Activated CD8-positive, alpha-beta memory T cell treated with anti-CD3 and anti-CD28 coated beads, Interleukin-2, amount 50 U/mL, for 1 hour (primary cell): ENCODE measurements around the gene EEIG2.

Source experiments
- DNase-seq: peaks from one replicate; pipeline ENCODE4 v3.0.0-alpha.2; 2020; ENCODE audit errors: extremely low read depth

EEIG2 gene

DNA sequence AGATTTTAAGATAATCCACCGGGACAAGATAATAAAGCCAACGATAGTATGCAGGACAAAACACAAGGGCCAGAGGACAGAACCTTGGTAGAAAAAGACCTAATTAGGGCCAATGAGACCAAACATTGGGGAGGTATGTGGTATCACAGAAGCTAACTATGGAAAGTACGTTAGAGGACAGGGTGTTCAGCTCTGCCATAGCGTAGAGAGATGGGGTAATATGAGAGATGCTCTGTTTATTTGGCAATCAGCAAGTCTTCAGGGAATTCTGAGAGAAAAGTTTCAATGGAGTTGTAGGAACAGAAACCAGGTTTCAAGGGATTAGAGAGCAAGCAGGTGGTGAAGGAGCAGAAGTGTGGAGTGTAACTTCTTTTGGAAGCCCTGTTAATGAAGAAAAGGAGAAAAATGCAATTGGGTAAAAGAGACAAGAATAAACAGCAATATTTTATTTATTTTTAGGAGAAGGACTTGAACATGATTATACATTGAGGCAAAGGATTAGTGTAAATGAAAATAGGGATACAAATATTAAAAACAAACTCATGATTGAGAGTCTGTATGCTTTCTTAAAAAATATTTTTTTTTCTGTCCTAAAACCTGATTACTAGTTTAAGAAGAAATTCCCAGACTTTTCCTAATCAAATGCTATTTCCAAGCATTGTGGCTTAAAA lies 24.0 kb downstream of the EEIG2 start:
- no peak for DNase-seq

DNA sequence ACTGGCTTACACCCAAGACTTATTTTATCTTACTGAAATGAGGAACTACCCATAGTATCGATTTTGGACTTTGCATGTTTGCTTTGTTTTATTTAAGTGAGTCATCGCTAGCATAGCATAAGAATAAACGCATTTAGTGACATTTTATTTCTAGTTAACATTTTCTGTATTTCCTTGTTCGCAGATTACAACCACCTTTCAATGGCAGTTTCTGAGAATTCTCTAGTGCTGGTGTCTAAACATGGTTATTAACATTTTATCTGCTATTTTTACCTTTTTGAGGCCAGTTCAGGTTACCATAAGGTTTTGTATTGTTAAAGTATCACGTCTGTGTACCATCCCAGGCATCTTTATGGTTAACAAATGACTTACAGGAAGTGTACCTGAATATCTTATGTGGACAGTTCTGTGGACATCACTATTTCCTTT lies 24.5 kb downstream of the EEIG2 start:
- DNase-seq: no peak

DNA sequence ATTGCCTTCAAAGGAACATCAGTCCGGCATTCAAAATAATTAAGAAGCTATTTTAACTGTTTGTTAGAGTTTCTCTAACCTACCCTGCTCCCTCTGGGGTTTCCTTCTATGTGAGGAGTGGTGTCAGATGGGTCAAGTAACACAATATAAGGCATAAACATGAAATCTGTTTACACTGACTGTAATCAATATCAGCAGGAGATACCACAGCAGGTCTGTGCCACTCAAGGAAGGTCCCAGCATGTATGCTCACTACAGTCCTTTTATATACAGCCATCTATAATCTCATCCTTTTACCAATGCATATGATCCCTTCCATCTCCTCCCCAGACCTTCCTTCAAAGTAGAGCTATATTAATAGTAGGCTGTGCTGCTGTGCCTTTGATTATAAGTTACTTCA lies 25.4 kb downstream of the EEIG2 start:
- no peak for DNase-seq

DNA sequence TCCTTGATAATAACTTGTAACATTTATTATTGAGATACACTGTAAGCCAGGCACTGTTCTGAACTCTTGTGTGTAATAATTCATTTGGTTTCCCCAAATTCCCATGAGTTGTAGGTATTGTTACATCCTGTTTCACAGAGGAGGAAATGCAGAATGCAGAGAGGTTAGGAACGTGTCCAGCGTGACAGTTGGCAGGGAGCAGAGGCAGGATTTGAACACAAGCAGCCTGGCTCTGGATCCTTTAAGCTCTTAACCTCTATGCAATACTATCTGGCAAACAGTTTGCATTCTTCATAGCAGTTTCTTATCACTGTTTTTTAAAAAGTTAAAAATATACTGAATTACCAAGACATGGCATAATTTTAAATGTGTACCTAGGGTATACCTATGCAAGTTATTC lies 30.5 kb downstream of the EEIG2 start:
- DNase-seq: no peak

DNA sequence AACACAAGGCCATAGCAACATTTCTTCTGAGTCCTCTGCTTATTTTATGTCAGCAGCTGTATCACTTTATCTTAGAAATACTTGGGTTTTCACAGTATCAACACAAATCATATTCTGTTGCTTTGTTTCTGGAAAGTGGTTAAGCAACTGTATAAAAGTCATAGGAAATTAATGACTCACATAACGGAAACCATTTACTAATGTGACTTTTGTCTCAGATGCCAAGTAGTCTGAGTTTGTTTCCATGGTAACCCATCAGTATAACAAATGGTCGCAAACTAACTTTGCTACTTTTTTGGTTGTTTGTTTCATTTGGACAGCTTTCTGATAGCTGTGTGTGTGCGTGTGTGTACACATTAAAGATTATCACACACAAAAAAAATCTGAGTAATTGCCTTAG lies 31.1 kb downstream of the EEIG2 start:
- DNase-seq: no peak

DNA sequence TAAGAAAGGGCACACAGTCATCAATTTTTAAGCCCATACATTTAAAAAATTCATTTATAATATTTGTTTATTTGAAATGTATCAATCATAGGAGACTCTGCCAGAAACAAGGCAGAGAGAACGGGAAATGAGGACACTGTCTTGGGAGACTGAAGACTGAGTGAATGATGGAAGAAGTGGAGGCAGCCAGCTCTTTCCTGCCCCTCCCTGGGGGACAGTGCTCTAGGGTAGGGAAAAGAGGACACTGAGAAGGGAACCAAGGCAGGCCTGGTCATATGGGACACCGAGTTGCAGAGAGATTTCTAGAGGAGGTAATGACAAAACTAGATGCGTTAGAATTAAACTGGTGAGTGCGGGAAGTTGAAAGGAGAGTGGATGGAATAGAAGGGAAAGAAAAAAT lies 31.6 kb downstream of the EEIG2 start:
- DNase-seq: no peak

DNA sequence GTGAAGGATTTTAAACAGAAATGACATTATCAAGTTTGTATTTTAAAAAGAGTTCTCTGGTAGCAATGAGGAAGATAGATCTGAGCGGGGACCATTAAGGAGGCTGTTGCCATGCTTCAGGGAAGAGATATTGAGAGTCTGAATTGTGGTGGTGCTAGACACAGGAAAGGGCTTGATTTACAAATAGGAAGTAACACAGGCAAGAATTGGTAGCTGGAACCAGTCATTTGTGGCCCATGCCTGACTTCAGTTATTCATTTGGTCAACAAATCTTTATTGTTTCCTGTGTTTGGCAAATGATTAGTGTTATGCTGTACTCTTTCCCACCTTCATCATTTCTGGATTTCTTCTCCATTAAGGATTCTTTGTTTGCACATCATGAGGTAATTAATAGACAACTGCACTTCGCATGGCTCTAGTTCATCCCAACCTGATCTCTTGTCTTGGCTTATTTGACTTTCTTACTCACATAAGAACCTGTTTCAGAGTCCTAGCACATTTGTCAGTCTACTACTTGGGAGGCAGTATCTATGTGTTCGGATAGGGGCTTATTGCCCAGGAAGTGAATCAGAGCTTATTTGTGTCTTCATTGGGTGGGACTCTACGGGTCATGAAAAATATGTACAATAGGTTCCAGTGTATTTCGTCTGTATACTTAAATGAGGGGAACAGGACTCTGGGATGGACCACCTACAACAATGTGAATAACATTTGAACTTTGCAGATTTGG lies 32.3 kb downstream of the EEIG2 start:
- DNase-seq: no peak

DNA sequence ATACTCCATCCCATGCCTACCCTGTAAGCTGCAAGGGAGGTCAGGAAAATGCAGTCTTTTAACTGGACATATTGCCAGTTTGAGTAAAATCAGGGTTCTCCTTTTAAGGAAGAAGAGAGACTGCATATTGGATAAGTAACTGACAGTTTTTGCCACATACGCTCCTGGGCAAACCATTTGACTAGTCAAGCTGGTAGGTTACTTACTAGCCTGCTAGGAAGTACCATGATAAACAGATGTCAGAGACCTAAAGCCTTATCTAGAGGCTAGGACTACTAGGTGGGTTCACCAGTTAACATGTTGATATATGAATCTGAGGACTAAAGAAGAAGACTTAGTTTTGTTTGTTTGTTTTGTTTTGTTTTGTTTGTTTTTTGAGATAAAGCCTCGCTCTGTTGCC lies 33.5 kb downstream of the EEIG2 start:
- DNase-seq: no peak

DNA sequence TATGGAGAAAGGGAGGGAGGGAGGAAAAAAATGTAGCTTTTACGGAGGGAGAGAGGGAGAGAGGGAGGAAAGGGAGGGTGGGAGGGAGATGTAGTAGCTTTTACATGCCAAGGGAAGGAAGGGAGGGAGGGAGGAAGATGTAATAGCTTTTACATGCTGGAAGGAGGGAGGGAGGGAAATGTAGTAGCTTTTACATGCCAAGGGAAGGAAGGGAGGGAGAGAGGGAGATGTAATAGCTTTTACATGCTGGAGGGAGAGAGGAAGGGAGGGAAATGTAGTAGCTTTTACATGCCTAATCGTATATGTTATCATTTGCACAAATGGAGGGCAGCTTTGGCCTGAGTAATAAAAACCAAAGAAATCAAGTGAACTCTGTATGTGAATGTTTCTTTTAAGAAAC lies 35.6 kb downstream of the EEIG2 start:
- DNase-seq: no peak

DNA sequence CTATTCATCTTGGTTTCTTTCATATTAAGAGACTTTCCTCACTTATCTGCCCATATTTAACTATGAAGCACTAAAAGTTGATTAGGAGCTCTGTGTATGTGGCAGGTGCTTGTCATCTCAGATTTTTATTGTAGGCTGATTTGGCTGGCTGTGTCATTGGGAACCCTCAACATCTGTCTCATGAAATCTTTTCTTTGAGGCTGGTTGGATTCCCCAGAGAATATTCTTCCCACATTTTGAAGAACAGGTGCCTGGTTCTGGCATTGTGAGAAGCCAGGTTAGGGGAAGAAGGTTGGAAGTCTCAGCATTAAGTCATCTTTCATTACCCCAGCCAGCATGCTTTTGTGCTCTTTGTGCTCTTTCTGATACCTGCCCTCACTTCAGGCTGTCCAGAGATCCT lies 37.1 kb downstream of the EEIG2 start:
- DNase-seq: no peak

DNA sequence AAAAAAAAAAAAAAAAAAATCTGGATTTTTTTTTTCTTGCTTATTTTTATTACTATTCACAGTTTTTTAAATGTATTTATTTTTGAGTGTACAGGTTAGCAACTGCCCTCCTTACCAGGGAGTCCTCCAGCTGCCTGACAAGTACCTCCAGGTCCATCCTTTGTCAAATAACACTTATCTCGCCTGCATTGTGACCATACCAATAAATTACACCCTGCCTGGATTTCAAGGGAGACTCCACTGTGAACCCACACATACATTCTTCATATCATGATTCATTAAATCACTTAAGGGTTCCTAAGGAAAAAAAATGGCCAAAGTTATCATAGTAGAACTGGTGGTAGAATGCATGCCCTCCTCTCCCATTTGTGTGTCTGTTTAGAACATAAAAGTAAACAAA lies 38.4 kb downstream of the EEIG2 start:
- DNase-seq: no peak

DNA sequence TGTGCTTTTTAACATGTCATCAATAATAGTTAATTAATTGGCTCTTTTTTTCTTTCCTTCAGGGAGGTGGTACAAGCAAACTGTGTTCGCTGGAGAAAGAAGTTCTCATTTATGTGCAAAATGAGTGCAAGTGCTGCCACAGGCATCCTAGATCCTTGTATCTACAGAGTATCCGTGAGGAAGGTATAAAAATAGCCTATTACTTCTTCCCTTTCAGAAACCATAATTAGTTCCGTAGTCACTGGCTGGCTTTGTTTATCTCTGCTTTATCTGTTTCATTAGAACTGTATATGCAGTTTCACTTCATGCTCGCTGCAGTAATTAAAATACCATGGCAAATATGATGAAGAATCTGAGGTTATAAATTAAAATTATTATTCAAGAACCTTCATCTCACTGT lies 40.6 kb downstream of the EEIG2 start:
- DNase-seq: no peak

DNA sequence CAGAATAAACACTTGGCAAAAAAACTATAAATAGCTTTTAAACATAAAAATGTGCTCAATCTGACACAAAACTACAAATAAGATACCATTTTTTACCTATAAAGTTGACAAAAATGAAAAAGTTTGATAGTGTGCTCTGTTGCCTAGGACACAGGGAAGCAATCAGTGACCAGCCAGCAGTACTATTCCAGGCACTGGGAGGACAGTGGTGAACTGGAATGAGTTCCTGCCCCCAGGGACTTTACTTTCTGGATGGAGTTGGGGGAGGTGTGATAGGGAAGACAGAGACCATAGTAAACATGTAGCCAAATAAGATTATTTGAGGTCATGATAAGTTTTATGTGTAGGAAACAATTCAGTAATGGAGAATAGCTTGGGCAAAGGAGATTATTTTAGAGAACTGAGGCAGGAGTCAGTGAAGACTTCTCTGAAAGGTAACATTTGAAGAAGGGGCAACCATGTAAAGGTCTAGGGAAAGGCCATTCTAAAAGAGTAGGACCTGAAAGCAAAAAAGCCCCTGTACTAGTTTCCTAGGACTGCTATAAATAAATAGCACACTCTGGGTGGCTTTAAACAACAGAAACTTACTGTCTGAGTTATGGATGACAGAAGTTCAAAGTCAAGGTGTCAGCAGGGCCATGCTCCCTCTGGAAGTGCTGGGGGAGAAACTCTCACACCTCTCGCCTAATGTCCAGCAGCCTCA lies 42.0 kb downstream of the EEIG2 start:
- no peak for DNase-seq

DNA sequence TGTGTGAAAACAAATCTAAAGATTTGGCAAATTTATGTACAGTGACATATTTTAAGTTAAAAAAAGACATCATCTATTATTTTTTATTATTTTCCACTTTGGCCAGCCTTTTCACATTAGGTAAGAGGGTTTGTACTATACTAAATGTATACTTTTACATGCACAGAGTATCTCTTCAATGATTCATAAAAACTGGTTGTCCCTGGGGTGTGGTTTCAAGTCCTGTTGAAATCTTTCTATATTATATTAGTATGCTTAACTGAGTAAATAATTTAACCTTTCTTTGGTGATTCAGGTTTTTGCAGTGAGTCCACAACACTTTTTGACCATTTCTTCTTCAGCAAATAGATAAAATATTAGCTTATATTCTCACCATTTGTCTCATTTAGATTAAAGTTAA lies 45.7 kb downstream of the EEIG2 start:
- DNase-seq: no peak

DNA sequence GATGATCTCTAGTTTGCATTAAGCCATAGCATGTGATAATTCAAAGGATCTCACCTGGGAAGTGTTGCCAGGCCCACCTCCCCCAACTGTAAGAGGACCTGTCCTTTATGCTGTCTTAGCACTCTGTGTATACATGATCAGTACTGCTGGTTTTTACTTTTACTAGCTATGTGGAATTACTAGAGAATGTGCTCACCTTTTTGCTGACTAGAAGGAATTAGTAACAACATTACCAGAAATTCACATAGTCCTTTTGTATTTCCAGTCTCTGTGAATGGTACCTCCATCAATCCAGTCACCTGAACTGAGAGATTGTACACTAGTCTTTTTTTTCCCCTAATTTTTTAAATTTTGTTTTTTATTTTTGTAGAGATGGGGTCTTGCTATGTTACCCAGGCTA lies 46.6 kb downstream of the EEIG2 start:
- no peak for DNase-seq

DNA sequence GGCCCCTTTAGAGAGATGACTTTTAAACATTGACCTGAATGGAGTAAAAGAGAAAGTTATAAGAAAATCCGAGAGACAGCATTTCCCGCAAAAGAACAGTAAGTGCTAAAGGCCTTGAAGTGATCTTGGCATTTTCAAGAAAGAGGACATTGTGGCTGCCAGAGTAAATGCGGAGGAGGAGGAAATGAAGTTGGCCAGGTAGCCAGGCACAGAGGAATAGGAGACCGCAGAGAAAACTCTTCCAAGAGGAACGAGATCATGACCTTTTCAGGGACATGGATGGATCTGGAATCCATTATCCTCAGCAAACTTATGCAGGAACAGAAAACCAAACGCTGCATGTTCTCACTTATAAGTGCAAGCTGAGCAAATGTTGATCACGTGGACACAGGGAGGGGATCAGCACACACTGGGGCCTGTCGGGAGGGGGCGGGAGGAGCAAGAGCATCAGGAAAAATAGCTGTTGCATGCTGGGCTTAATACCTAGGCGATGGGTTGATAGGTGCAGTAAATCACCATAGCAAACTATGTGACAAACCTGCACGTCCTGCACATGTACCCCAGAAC lies 49.7 kb downstream of the EEIG2 start:
- no peak for DNase-seq
